GM12878 (cell line): Measurements from ENCODE around the gene MAP1A. TPM values are rescaled to one million over a fixed set of nuclear protein-coding genes. Genes with fewer than 3 reads are reported as not detected.

Experiments used
- ATAC-seq: fragments of 200-7000 bp; cut with Tn5 transposase; 3 replicates; pipeline ENCODE4 v1.9.1; 2020; ENCODE audit warnings: mild to moderate bottlenecking, moderate library complexity
- BruUV-seq: library from RNA; stranded (reverse); fragments of 400-500 nt; replicated peaks from 2 replicates; lab custom pipeline; 2021; lab: Mats Ljungman, UMichigan
- CTCF ChIA-PET: fragments of 300-600 bp; sonication (Branson Sonifier 250); formaldehyde crosslinking; extraction: SDS; loops from one replicate; lab custom pipeline; 2021; ENCODE audit warnings: inconsistent platforms; lab: Yijun Ruan, JAX
- POLR2A ChIA-PET: fragments of 350-600 bp; formaldehyde crosslinking; extraction: SDS; loops from one replicate; lab custom pipeline; 2021; ENCODE audit warnings: inconsistent platforms; lab: Charles Lee
- RAD21 ChIA-PET: fragments of 300-600 bp; sonication (Branson Sonifier 250); formaldehyde crosslinking; loops from one replicate; lab custom pipeline; 2023; ENCODE audit warnings: antibody characterized with exemption; ENCODE audit not compliant: unreplicated experiment; lab: Charles Lee
- SMC1A ChIA-PET: fragments of 300-600 bp; sonication (Branson Sonifier 250); formaldehyde crosslinking; loops from one replicate; lab custom pipeline; 2023; ENCODE audit not compliant: unreplicated experiment, uncharacterized antibody; lab: Charles Lee
- DNase-seq: peaks from one replicate; pipeline ENCODE4 v3.0.0-alpha.2; 2011; ENCODE audit warnings: low read depth, low spot score
- FAIRE-seq: peaks from 3 replicates; lab custom pipeline; 2011; peaks lifted over from hg19 to GRCh38; lab: Jason Lieb, UNC
- H2AFZ ChIP-seq: 2 replicates; pipeline ENCODE4 v1.6.0; 2011; ENCODE audit warnings: low read depth, low read length, control low read depth; ENCODE audit not compliant: control insufficient read depth
- H3K27ac ChIP-seq: 2 replicates; pipeline ENCODE4 v1.5.1; 2011; ENCODE audit warnings: control low read depth; ENCODE audit not compliant: control insufficient read depth, insufficient read depth
- H3K27me3 ChIP-seq, 2 experiments: replicated peaks in 1 of 2; 2 replicates each; pipeline versions ENCODE4 v1.6.0 to v1.6.1; 2011; ENCODE audit warnings: low read length in 1 of 2; ENCODE audit not compliant: control insufficient read depth in 2 of 2, insufficient read depth in 2 of 2
- H3K36me3 ChIP-seq, 2 experiments: 2 replicates each; pipeline ENCODE4 v1.5.1; 2011; ENCODE audit warnings: low read length in 1 of 2; ENCODE audit not compliant: control insufficient read depth in 2 of 2, insufficient read depth in 2 of 2
- H3K4me1 ChIP-seq: 2 replicates; pipeline ENCODE4 v1.6.1; 2011; ENCODE audit warnings: mild to moderate bottlenecking, low read length, moderate library complexity, mixed read lengths; ENCODE audit not compliant: control insufficient read depth, insufficient read depth
- H3K4me2 ChIP-seq: 2 replicates; pipeline ENCODE4 v1.6.0; 2011; ENCODE audit warnings: control low read depth; ENCODE audit not compliant: control insufficient read depth, insufficient read depth
- H3K4me3 ChIP-seq: fragments of 200-600 bp; sonication (generic); 2 replicates; pipeline ENCODE4 v1.5.1; 2016
- H3K79me2 ChIP-seq: 2 replicates; pipeline ENCODE4 v1.6.0; 2011; ENCODE audit warnings: low read length; ENCODE audit not compliant: control insufficient read depth, insufficient read depth
- H3K9ac ChIP-seq: 2 replicates; pipeline ENCODE4 v1.8.0; 2011; ENCODE audit warnings: low read length, control low read depth, mixed read lengths; ENCODE audit not compliant: control insufficient read depth, insufficient read depth
- H3K9me3 ChIP-seq: replicated peaks from 3 replicates; pipeline ENCODE4 v1.5.1; 2011; ENCODE audit warnings: mild to moderate bottlenecking, low read length; ENCODE audit not compliant: control insufficient read depth, insufficient read depth
- H4K20me1 ChIP-seq: 2 replicates; pipeline ENCODE4 v1.6.0; 2011; ENCODE audit not compliant: control insufficient read depth, insufficient read depth
- CBX3 ChIP-seq: fragments of 200-600 bp; sonication (generic); IDR thresholded peaks from 2 replicates; pipeline ENCODE4 v1.6.1; 2016; ENCODE audit warnings: low read depth, borderline replicate concordance
- EP300 ChIP-seq, 2 experiments: fragments of 150-350 bp in 1 of 2; IDR thresholded peaks; 2 replicates each; pipeline ENCODE4 v1.6.1; 2011 to 2012; ENCODE audit warnings: low read depth in 2 of 2, low read length in 2 of 2, borderline replicate concordance in 1 of 2, improper control_type of control experiment in 1 of 2, inconsistent platforms in 1 of 2; ENCODE audit not compliant: control insufficient read depth in 1 of 2
- FOS ChIP-seq: IDR thresholded peaks from 3 replicates; pipeline ENCODE4 v1.6.1; 2011; ENCODE audit warnings: borderline replicate concordance; ENCODE audit not compliant: insufficient read length; ENCODE audit errors: extremely low read depth
- GABPA ChIP-seq: IDR thresholded peaks from 2 replicates; pipeline ENCODE4 v1.6.1; 2014; ENCODE audit warnings: antibody characterized with exemption, low read depth, mild to moderate bottlenecking, inconsistent platforms
- JUNB ChIP-seq: IDR thresholded peaks from 2 replicates; pipeline ENCODE4 v1.6.1; 2016; ENCODE audit warnings: antibody characterized with exemption, mild to moderate bottlenecking
- MLLT1 ChIP-seq: fragments of 450-650 bp; IDR thresholded peaks from 2 replicates; pipeline ENCODE4 v1.6.1; 2016; ENCODE audit warnings: mild to moderate bottlenecking
- MYB ChIP-seq: fragments of 150-350 bp; IDR thresholded peaks from 2 replicates; pipeline ENCODE4 v1.6.1; 2014; ENCODE audit warnings: mild to moderate bottlenecking, low read depth, low read length, borderline replicate concordance
- NFIC ChIP-seq: IDR thresholded peaks from 2 replicates; pipeline ENCODE4 v1.6.1; 2012; ENCODE audit warnings: low read depth, mild to moderate bottlenecking, inconsistent platforms, low read length, moderate library complexity
- RAD51 ChIP-seq: fragments of 450-650 bp; IDR thresholded peaks from 2 replicates; pipeline ENCODE4 v1.6.1; 2016; ENCODE audit warnings: moderate library complexity, mild to moderate bottlenecking, inconsistent platforms
- RB1 ChIP-seq: fragments of 450-650 bp; formaldehyde crosslinking; IDR thresholded peaks from 2 replicates; pipeline ENCODE4 v1.6.1; 2017; ENCODE audit warnings: mild to moderate bottlenecking, borderline replicate concordance
- SP1 ChIP-seq: IDR thresholded peaks from one replicate; pipeline ENCODE4 v1.6.1; 2011; ENCODE audit warnings: low read depth, low read length
- SREBF2 ChIP-seq: IDR thresholded peaks from 2 replicates; pipeline ENCODE4 v1.6.1; 2012; ENCODE audit warnings: mild to moderate bottlenecking, low read length
- STAT1 ChIP-seq: fragments of 450-650 bp; conservative IDR thresholded peaks from 2 replicates; pipeline ENCODE4 v1.6.1; 2014; ENCODE audit warnings: antibody characterized with exemption, mild to moderate bottlenecking
- WGBS: methylation state at CpG from one replicate; pipeline ENCODE4 v1.1.6; 2016; ENCODE audit warnings: low lambda C conversion rate; ENCODE audit not compliant: insufficient replicate concordance, insufficient coverage; ENCODE audit errors: missing lambda C conversion rate; 5-methylcytosine and 5-hydroxymethylcytosine counted together
- in situ Hi-C: fragments of 300-500 bp; cut with MboI; formaldehyde crosslinking; loops from 9 replicates; pipeline ENCODE4 v1.14.3; 2018; ENCODE audit warnings: mixed read lengths
- intact Hi-C: fragments of 100-400 bp; cut with micrococcal nuclease; formaldehyde crosslinking; loops from one replicate; pipeline ENCODE4 v1.14.2; 2022; ENCODE audit not compliant: unreplicated experiment
- polyA plus RNA-seq, 11 experiments: library from polyadenylated mRNA; depleted of rRNA in 4 of 11; unstranded in 6 of 11; stranded (reverse) in 5 of 11; fragments of >200 nt; fragmentation: Nextera tagmentation in 4 of 11; fragmentation: Illumina TruSeq in 1 of 11; extraction: Ambion mirVana in 4 of 11; extraction: Trizol in 1 of 11; gene quantifications; 1 replicate in 1 of 11; 2 replicates in 10 of 11; pipeline versions ENCODE4 v1.2.1 to v1.2.3, GENCODE V29; 2011 to 2016; ENCODE audit warnings: inconsistent platforms in 2 of 11, missing spikeins in 2 of 11, low read depth in 1 of 11
- total RNA-seq, 4 experiments: library from RNA; depleted of rRNA in 3 of 4; stranded (reverse); fragments of >200 nt in 3 of 4; fragmentation: Illumina TruSeq in 1 of 4; extraction: Trizol in 1 of 4; gene quantifications; 2 replicates each; pipeline versions ENCODE4 v1.2.1 to v1.2.3, GENCODE V29; 2013 to 2021
- TF ChIP-seq, protein P1 (sequence below): fragments of 450-650 bp; formaldehyde crosslinking; IDR thresholded peaks from 2 replicates; pipeline ENCODE4 v1.5.0; 2022; ENCODE audit warnings: mild to moderate bottlenecking, missing genetic modification characterization
- TF ChIP-seq, protein P2 (sequence below): fragments of 450-650 bp; IDR thresholded peaks from 2 replicates; pipeline ENCODE4 v1.6.1; 2017; ENCODE audit warnings: antibody characterized with exemption, mild to moderate bottlenecking, moderate library complexity

The MAP1A gene
- total and polyA plus RNA-seq, 10 of the 15 experiments (the other 5 are each of a cell fraction or from before 2014, with no cell fraction given), result under 0.01 to 0.10 (median 0.05) TPM

DNA sequence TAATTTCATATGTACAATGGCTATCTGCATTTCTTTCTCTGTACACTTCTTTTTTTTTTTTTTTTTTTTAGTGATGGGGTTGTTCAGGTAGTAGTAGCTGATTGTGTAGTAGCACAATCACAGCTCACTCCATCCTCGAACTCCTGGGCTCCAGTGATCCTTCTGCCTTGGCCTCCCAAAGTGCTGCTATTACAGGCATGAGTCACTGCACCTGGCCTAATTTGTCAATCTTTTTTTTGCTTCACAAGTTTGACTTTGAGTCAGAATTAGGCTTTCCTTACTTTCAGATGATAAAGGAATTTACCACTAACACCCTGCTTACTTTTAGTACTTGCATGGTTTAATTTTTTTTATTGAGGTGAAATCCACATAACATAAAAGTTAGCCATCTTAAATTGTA, 28.0 kb downstream of the MAP1A start (continued):
- no peak for TF ChIP-seq SP1

GRCh38 chr15:43547539-43547938, 30.1 kb downstream of the MAP1A start:
- ATAC-seq (no peak), FAIRE-seq (no peak), DNase-seq (no peak)
- H3K36me3 ChIP-seq, result no peaks in the 10 kb centered on the region
- H4K20me1 ChIP-seq, result no peaks in the 10 kb centered on the region
- H3K9ac ChIP-seq, result no peak overlapping the region
- H3K4me3 ChIP-seq, result no peak overlapping the region
- CTCF ChIA-PET, result interaction anchor here (0.9 kb wide), 1 partner anchor 33 kb away, joined by 3 read pairs; no protein-coding TSS in a partner anchor
- POLR2A ChIA-PET, result no interaction called here
- no TSS peak for BruUV-seq
- H3K4me2 ChIP-seq, result no peak overlapping the region
- intact Hi-C loops (no loop called here), in situ Hi-C loops (no loop called here)
- SMC1A ChIA-PET, result interaction anchor here (1.4 kb wide), 1 partner anchor 12 kb away, joined by 3 read pairs; no protein-coding TSS in a partner anchor
- 100% methylated on average over 2 of the region's 2 CpGs for WGBS
- H3K27ac ChIP-seq, result no peak overlapping the region
- H3K4me1 ChIP-seq, result no peaks in the 10 kb centered on the region
- no peaks in the 10 kb centered on the region for H3K27me3 ChIP-seq
- no peak overlapping the region for H2AFZ ChIP-seq
- H3K79me2 ChIP-seq, result no peaks in the 10 kb centered on the region
- no peaks in the 10 kb centered on the region for H3K9me3 ChIP-seq
- RAD21 ChIA-PET, result no interaction called here
- TF ChIP-seq GABPA (no peak), STAT1 (no peak), RAD51 (no peak), JUNB (no peak), MLLT1 (no peak), FOS (no peak), NFIC (no peak), SREBF2 (no peak), RB1 (no peak), EP300 (IDR thresholded peaks at IDR 0.05; ENCODE audit: borderline replicate concordance in 1 of 2, control insufficient read depth in 1 of 2, low read depth in 2 of 2, low read length in 2 of 2) (no peak), MYB (no peak), CBX3 (no peak)
- TF ChIP-seq, protein P1, sequence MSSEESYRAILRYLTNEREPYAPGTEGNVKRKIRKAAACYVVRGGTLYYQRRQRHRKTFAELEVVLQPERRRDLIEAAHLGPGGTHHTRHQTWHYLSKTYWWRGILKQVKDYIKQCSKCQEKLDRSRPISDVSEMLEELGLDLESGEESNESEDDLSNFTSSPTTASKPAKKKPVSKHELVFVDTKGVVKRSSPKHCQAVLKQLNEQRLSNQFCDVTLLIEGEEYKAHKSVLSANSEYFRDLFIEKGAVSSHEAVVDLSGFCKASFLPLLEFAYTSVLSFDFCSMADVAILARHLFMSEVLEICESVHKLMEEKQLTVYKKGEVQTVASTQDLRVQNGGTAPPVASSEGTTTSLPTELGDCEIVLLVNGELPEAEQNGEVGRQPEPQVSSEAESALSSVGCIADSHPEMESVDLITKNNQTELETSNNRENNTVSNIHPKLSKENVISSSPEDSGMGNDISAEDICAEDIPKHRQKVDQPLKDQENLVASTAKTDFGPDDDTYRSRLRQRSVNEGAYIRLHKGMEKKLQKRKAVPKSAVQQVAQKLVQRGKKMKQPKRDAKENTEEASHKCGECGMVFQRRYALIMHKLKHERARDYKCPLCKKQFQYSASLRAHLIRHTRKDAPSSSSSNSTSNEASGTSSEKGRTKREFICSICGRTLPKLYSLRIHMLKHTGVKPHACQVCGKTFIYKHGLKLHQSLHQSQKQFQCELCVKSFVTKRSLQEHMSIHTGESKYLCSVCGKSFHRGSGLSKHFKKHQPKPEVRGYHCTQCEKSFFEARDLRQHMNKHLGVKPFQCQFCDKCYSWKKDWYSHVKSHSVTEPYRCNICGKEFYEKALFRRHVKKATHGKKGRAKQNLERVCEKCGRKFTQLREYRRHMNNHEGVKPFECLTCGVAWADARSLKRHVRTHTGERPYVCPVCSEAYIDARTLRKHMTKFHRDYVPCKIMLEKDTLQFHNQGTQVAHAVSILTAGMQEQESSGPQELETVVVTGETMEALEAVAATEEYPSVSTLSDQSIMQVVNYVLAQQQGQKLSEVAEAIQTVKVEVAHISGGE (CRISPR knock-in tag), result no peak
- TF ChIP-seq, protein P2, sequence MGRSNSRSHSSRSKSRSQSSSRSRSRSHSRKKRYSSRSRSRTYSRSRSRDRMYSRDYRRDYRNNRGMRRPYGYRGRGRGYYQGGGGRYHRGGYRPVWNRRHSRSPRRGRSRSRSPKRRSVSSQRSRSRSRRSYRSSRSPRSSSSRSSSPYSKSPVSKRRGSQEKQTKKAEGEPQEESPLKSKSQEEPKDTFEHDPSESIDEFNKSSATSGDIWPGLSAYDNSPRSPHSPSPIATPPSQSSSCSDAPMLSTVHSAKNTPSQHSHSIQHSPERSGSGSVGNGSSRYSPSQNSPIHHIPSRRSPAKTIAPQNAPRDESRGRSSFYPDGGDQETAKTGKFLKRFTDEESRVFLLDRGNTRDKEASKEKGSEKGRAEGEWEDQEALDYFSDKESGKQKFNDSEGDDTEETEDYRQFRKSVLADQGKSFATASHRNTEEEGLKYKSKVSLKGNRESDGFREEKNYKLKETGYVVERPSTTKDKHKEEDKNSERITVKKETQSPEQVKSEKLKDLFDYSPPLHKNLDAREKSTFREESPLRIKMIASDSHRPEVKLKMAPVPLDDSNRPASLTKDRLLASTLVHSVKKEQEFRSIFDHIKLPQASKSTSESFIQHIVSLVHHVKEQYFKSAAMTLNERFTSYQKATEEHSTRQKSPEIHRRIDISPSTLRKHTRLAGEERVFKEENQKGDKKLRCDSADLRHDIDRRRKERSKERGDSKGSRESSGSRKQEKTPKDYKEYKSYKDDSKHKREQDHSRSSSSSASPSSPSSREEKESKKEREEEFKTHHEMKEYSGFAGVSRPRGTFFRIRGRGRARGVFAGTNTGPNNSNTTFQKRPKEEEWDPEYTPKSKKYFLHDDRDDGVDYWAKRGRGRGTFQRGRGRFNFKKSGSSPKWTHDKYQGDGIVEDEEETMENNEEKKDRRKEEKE, result no peak
